GM13977 (cell line): ENCODE measurements around the gene SNPH.
"Not testable (repeated sequence)": the region's sequence is repeated elsewhere in the genome, so short reads cannot be mapped to it uniquely, and the experiment has no call there.

Source experiments
- DNase-seq: peaks from one replicate; pipeline ENCODE4 v3.0.0; 2012; ENCODE audit warnings: low spot score
- CTCF ChIP-seq: IDR thresholded peaks from 2 replicates; pipeline ENCODE4 v1.5.1; 2012; ENCODE audit warnings: mild to moderate bottlenecking, control low read depth; ENCODE audit not compliant: insufficient read depth; ENCODE audit errors: extremely low read depth, missing control alignments
- in situ Hi-C: fragments of 300-500 bp; cut with MboI; formaldehyde crosslinking; loops from one replicate; pipeline ENCODE4 v1.12.0; 2022; ENCODE audit warnings: low sequenced_read_pairs, low pct_unique_long_range_greater_than_20kb, mixed read lengths, inconsistent platforms; ENCODE audit not compliant: unreplicated experiment

Gene SNPH

DNA sequence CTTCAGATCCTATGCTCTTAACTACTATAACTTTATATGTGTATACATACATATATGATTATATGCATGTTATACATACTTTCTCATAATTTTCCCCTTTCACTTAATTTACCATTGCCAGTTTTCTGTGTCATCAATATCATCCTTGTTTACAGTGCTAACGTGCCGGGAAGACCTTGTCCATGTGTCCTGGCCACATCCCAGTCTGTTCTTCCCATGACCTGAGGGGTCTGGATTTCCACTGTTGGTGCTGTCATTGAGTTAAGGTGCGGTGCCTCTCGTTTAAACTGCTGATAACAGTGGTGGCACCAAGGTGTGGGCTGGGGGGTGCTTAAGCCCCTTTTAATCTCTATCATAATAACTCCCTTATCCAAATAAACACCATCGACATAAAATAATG, 71.3 kb downstream of the SNPH start:
- DNase-seq, result no peak
- in situ Hi-C loops, result no loop called here
- TF ChIP-seq CTCF, result no peak

DNA sequence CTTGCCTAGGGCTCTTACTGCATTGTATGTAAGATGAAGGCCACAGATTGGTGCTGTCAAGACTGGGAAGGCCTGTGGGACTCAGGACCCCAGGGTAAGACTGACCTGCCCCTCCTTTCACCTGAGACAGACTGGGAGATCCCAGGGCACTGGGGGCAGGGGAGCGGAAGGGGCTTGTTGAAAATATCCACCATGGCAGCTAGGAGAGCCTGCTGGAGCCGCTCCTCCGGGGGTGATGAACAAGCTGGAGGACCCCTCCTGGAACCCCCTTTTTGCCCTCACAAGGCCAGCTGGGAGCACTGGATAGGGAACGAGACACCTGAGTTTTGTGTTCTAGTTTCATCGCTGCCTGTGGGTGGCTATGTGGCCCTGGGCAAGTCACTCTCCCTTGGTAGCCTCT, 72.0 kb downstream of the SNPH start:
- no peak for DNase-seq
- in situ Hi-C loops, result no loop called here

DNA sequence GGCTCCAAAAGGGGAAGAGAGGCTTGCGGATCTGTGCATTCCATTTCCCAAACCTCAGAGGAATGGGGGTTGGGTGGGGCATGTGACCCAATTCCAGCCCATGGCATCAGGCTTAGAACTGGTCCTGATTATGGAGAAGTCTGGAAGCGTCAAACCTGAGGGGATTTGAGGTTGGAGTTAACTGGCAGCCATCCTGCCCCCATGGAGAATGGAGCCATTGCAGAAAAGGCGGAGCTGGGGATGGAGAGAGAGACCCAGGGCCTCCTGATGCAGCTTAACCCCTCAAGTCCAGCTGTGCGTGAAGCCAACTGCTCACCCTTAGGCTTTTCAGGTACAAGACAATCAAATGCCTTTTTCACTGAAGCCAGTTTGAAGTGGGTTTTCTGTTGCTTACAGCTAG, 72.7 kb downstream of the SNPH start:
- in situ Hi-C loops, result no loop called here
- no peak for DNase-seq
- TF ChIP-seq CTCF, result no peak

More for the DNA sequence above, 72.0 kb downstream of the SNPH start:
- TF ChIP-seq CTCF, result no peak

- no peak for TF ChIP-seq CTCF
- in situ Hi-C loops, result no loop called here
- DNase-seq, result no peak
Measured at GRCh38 chr20:1341561-1342265, 75.6 kb downstream of the SNPH start.

DNA sequence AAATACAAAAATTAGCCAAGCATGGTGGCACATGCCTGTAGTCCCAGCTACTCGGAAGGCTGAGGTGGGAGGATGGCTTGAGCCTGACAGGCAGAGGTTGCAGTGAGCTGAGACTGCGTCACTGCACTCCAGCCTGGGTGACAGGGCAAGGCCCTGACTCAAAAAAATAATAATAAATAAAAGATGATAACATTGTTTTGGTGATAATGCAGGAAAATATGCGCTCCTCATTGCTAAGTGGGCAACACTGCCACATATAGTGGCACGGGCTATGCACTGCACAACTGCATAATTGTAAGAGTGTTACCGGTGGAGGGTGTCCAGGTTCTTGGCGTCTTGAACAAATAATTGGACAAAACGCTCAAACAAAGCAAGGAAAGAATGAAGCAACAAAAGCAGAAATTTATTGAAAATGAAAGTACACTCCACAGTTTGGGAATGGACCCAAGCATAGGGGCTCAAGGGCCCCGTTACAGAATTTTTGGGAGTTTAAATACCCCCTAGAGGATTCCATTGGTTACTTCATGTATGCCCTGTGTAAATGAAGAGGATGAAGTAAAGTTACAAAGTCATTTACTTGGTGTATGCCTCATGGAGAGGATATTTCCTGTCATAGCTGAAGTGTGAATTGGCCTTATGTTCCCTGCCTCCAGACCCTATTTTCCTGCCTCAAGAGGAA, 77.5 kb downstream of the SNPH start:
- in situ Hi-C loops, result not testable (repeated sequence)

GRCh38 chr20:1345030-1345755, 79.1 kb downstream of the SNPH start:
- DNase-seq, result no peak
- TF ChIP-seq CTCF, result no peak
- in situ Hi-C loops, result no loop called here

More for the DNA sequence above, 77.5 kb downstream of the SNPH start:
- not testable (repeated sequence) for DNase-seq

DNA sequence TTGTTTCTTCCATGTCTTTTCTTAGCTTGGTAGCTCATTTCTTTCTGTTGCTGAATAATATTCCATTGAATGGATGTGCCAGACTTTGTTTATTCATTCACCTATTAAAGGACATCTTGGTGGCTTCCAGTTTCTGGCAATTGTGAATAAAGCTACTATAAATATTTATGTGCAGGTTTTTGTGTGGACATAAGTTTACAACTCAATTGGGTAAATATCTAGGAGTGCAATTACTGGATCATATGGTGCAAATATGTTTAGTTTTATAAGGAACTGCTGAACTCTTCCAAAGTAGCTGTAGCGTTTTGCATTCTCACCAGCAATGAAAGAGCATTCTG, 79.6 kb downstream of the SNPH start:
- TF ChIP-seq CTCF, result no peak
- in situ Hi-C loops, result no loop called here
- DNase-seq, result no peak
